K562 (cell line): Measurements from ENCODE around the gene CUEDC2. TPM values are rescaled to one million over a fixed set of nuclear protein-coding genes. Genes with fewer than 3 reads are reported as not detected.

ENCODE experiments used
- ARID2 ChIP-seq: fragments of 450-650 bp; IDR thresholded peaks from 2 replicates; pipeline ENCODE4 v1.6.1; 2017; ENCODE audit warnings: antibody characterized with exemption, mild to moderate bottlenecking
- CGGBP1 ChIP-seq: fragments of 250-450 bp; sonication (Bioruptor Pico); IDR thresholded peaks from 2 replicates; pipeline ENCODE4 v1.9.0; 2021; ENCODE audit warnings: mild to moderate bottlenecking
- CREB1 ChIP-seq, 2 experiments: sonication (generic) in 1 of 2; formaldehyde crosslinking in 1 of 2; IDR thresholded peaks; 2 replicates each; pipeline versions ENCODE4 v1.6.1 to v1.8.0; 2012 to 2022; ENCODE audit warnings: inconsistent platforms in 1 of 2, mild to moderate bottlenecking in 1 of 2, missing genetic modification reagents in 1 of 2, moderate library complexity in 1 of 2
- DIDO1 ChIP-seq: fragments of 450-650 bp; IDR thresholded peaks from 2 replicates; pipeline ENCODE4 v1.6.1; 2016; ENCODE audit warnings: low read depth, missing biosample characterization, missing genetic modification characterization
- EGR1 ChIP-seq: fragments of 450-650 bp; conservative IDR thresholded peaks from 2 replicates; pipeline ENCODE4 v1.6.1; 2017; ENCODE audit warnings: mild to moderate bottlenecking
- ERF ChIP-seq: fragments of 450-650 bp; formaldehyde crosslinking; IDR thresholded peaks from 2 replicates; pipeline ENCODE4 v1.4.0; 2020; ENCODE audit warnings: mild to moderate bottlenecking, mixed read lengths
- FOXJ3 ChIP-seq: sonication (generic); formaldehyde crosslinking; IDR thresholded peaks from 2 replicates; pipeline ENCODE4 v1.4.0; 2020; ENCODE audit warnings: mild to moderate bottlenecking, missing genetic modification reagents
- HMGN3 ChIP-seq: IDR thresholded peaks from 2 replicates; pipeline ENCODE4 v1.6.1; 2011; ENCODE audit warnings: borderline replicate concordance, low read depth, mild to moderate bottlenecking, mixed read lengths, low read length; ENCODE audit not compliant: insufficient read length; ENCODE audit errors: extremely low read depth
- JUND ChIP-seq, 2 experiments: IDR thresholded peaks; 2 replicates in 1 of 2; 3 replicates in 1 of 2; pipeline ENCODE4 v1.6.1; 2011; ENCODE audit warnings: borderline replicate concordance in 2 of 2, low read depth in 2 of 2, low read length in 2 of 2, improper control_type of control experiment in 1 of 2, missing biosample characterization in 1 of 2, missing genetic modification characterization in 1 of 2, missing genetic modification reagents in 1 of 2
- KLF16 ChIP-seq: IDR thresholded peaks from 2 replicates; pipeline ENCODE4 v1.6.1; 2016; ENCODE audit warnings: antibody characterized with exemption
- MEF2D ChIP-seq: conservative IDR thresholded peaks from 2 replicates; pipeline ENCODE4 v1.6.1; 2016; ENCODE audit warnings: low read depth, missing genetic modification characterization, missing compliant biosample characterization
- MIER1 ChIP-seq: fragments of 450-650 bp; IDR thresholded peaks from 2 replicates; pipeline ENCODE4 v1.6.1; 2016; ENCODE audit warnings: antibody characterized with exemption, mild to moderate bottlenecking, low read depth
- NFIX ChIP-seq: fragments of 250-450 bp; sonication (Bioruptor Pico); IDR thresholded peaks from 2 replicates; pipeline ENCODE4 v1.4.0; 2020; ENCODE audit warnings: low read depth, mild to moderate bottlenecking, moderate library complexity
- PHTF2 ChIP-seq: fragments of 250-450 bp; sonication (Bioruptor Pico); IDR thresholded peaks from 2 replicates; pipeline ENCODE4 v1.5.0; 2021; ENCODE audit warnings: mild to moderate bottlenecking
- SAFB ChIP-seq: fragments of 200-400 bp; formaldehyde crosslinking; IDR thresholded peaks from 2 replicates; pipeline ENCODE4 v1.6.1; 2017; ENCODE audit warnings: low read depth, low read length, borderline replicate concordance
- SMARCE1 ChIP-seq: fragments of 450-650 bp; IDR thresholded peaks from 2 replicates; pipeline ENCODE4 v1.7.1; 2016; ENCODE audit warnings: mild to moderate bottlenecking
- SNAPC5 ChIP-seq: fragments of 250-450 bp; sonication (Bioruptor Pico); IDR thresholded peaks from 2 replicates; pipeline ENCODE4 v1.8.0; 2021; ENCODE audit warnings: moderate library complexity, mild to moderate bottlenecking, inconsistent platforms
- TAF7 ChIP-seq: fragments of 450-650 bp; IDR thresholded peaks from 2 replicates; pipeline ENCODE4 v1.6.1; 2016; ENCODE audit warnings: missing genetic modification characterization, missing compliant biosample characterization
- U2AF2 ChIP-seq: fragments of 200-400 bp; formaldehyde crosslinking; optimal IDR thresholded peaks from 2 replicates; pipeline ENCODE3; 2017; ENCODE audit warnings: low read depth, mild to moderate bottlenecking, low read length
- ZC3H11A ChIP-seq: IDR thresholded peaks from 2 replicates; pipeline ENCODE4 v1.6.1; 2012; ENCODE audit warnings: low read depth, low read length, improper control_type of control experiment
- ZFPM2 ChIP-seq: fragments of 250-450 bp; sonication (Bioruptor Pico); IDR thresholded peaks from 2 replicates; pipeline ENCODE4 v1.5.1; 2022; ENCODE audit warnings: mild to moderate bottlenecking
- ZNF124 ChIP-seq: sonication (generic); formaldehyde crosslinking; IDR thresholded peaks from 2 replicates; pipeline ENCODE4 v1.8.1; 2022; ENCODE audit warnings: missing genetic modification reagents
- polyA plus RNA-seq, 8 experiments: library from polyadenylated mRNA; depleted of rRNA in 4 of 8; stranded (reverse) in 5 of 8; unstranded in 3 of 8; fragments of >200 nt; fragmentation: Nextera tagmentation in 2 of 8; fragmentation: Illumina TruSeq in 1 of 8; extraction: Ambion mirVana in 2 of 8; extraction: Trizol in 1 of 8; gene quantifications; 2 replicates each; pipeline versions ENCODE4 v1.2.1 to v1.2.3, GENCODE V29; 2011 to 2014; ENCODE audit warnings: inconsistent platforms in 1 of 8, missing spikeins in 1 of 8
- total RNA-seq, 7 experiments: library from RNA; depleted of rRNA in 6 of 7; stranded (reverse); fragments of >200 nt in 6 of 7; fragmentation: Illumina TruSeq in 2 of 7; extraction: Trizol in 2 of 7; gene quantifications; 2 replicates each; pipeline versions ENCODE4 v1.2.1 to v1.2.3, GENCODE V29; 2011 to 2021; ENCODE audit warnings: low replicate concordance in 1 of 7
- TF ChIP-seq, protein P1 (sequence below): fragments of 200-800 bp; sonication (Bioruptor generic); IDR thresholded peaks from 2 replicates; pipeline ENCODE4 v1.6.1; 2017; ENCODE audit warnings: missing genetic modification characterization, missing compliant biosample characterization
- TF ChIP-seq, protein P2 (sequence below): fragments of 450-650 bp; IDR thresholded peaks from 2 replicates; pipeline ENCODE4 v1.6.1; 2016; ENCODE audit warnings: antibody characterized with exemption
- TF ChIP-seq, protein P3 (sequence below): fragments of 450-650 bp; IDR thresholded peaks from 2 replicates; pipeline ENCODE4 v1.6.1; 2017; ENCODE audit warnings: antibody characterized with exemption

The CUEDC2 gene
- total and polyA plus RNA-seq, 9 of the 15 experiments (the other 6 are each of a cell fraction or from before 2014, with no cell fraction given), result 8.5 to 48.9 (median 27.4) TPM

GRCh38 chr10:102455893-102456471, 23.6 kb upstream of the CUEDC2 start (continued):
- TF ChIP-seq JUND (IDR thresholded peaks at IDR 0.05; ENCODE audit: borderline replicate concordance, low read depth, low read length) (peak; percentile 98), JUND (tag; IDR thresholded peaks at IDR 0.05; ENCODE audit: borderline replicate concordance, low read depth, low read length) (peak; percentile 96; the same call in 2 of the 3 replicates), ZNF124 (CRISPR knock-in tag) (no peak), PHTF2 (CRISPR knock-in tag) (no peak), ERF (CRISPR knock-in tag) (no peak), SMARCE1 (peak; percentile 84), FOXJ3 (CRISPR knock-in tag) (no peak), NFIX (CRISPR knock-in tag) (no peak), CREB1 (IDR thresholded peaks at IDR 0.05) (no peak), CREB1 (CRISPR knock-in tag; IDR thresholded peaks at IDR 0.05) (no peak), ZFPM2 (CRISPR knock-in tag) (no peak), ARID2 (no peak), HMGN3 (no peak), MIER1 (no peak), EGR1 (no peak), SAFB (no peak), DIDO1 (tag) (no peak), KLF16 (peak; percentile 76), SNAPC5 (no peak), TAF7 (no peak; the same call in 1 of the 2 replicates), CGGBP1 (CRISPR knock-in tag) (no peak), ZC3H11A (0 out of 2 replicates have a peak, but pooled peaks have one; percentile 37), U2AF2 (no peak), MEF2D (peak; percentile 58; the same call in 1 of the 2 replicates)
- TF ChIP-seq, protein P1, sequence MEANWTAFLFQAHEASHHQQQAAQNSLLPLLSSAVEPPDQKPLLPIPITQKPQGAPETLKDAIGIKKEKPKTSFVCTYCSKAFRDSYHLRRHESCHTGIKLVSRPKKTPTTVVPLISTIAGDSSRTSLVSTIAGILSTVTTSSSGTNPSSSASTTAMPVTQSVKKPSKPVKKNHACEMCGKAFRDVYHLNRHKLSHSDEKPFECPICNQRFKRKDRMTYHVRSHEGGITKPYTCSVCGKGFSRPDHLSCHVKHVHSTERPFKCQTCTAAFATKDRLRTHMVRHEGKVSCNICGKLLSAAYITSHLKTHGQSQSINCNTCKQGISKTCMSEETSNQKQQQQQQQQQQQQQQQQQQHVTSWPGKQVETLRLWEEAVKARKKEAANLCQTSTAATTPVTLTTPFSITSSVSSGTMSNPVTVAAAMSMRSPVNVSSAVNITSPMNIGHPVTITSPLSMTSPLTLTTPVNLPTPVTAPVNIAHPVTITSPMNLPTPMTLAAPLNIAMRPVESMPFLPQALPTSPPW (CRISPR knock-in tag), result peak; percentile 15; the same call in 1 of the 2 replicates
- TF ChIP-seq, protein P2, sequence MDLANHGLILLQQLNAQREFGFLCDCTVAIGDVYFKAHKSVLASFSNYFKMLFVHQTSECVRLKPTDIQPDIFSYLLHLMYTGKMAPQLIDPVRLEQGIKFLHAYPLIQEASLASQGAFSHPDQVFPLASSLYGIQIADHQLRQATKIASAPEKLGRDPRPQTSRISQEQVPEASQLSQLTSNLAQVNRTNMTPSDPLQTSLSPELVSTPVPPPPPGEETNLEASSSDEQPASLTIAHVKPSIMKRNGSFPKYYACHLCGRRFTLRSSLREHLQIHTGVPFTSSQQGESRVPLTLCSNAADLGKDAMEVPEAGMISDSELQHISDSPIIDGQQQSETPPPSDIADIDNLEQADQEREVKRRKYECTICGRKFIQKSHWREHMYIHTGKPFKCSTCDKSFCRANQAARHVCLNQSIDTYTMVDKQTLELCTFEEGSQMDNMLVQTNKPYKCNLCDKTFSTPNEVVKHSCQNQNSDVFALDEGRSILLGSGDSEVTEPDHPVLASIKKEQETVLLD, result peak; percentile 33; the same call in 1 of the 2 replicates
- TF ChIP-seq, protein P3, sequence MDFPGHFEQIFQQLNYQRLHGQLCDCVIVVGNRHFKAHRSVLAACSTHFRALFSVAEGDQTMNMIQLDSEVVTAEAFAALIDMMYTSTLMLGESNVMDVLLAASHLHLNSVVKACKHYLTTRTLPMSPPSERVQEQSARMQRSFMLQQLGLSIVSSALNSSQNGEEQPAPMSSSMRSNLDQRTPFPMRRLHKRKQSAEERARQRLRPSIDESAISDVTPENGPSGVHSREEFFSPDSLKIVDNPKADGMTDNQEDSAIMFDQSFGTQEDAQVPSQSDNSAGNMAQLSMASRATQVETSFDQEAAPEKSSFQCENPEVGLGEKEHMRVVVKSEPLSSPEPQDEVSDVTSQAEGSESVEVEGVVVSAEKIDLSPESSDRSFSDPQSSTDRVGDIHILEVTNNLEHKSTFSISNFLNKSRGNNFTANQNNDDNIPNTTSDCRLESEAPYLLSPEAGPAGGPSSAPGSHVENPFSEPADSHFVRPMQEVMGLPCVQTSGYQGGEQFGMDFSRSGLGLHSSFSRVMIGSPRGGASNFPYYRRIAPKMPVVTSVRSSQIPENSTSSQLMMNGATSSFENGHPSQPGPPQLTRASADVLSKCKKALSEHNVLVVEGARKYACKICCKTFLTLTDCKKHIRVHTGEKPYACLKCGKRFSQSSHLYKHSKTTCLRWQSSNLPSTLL, result no peak
